Colonic mucosa (tissue), 4 donors: ENCODE measurements around the gene TRAPPC3. TPM values are rescaled to one million over a fixed set of nuclear protein-coding genes. Genes with fewer than 3 reads are reported as not detected.

Experiments used
- DNase-seq: peaks from one replicate; pipeline ENCODE4 v3.0.0-alpha.2; 2020
- H3K27ac ChIP-seq: fragments of 200-600 bp; one replicate; pipeline ENCODE4 v1.8.0; 2021
- H3K27me3 ChIP-seq: fragments of 200-600 bp; one replicate; pipeline ENCODE4 v1.8.0; 2021
- H3K36me3 ChIP-seq: fragments of 200-600 bp; one replicate; pipeline ENCODE4 v1.8.0; 2021
- H3K4me1 ChIP-seq: fragments of 200-600 bp; one replicate; pipeline ENCODE4 v1.8.0; 2021; ENCODE audit warnings: mild to moderate bottlenecking
- H3K4me3 ChIP-seq: fragments of 200-600 bp; one replicate; pipeline ENCODE4 v1.8.0; 2021
- H3K9ac ChIP-seq, 2 donors: one replicate each; pipeline ENCODE4 v1.7.0; 2013; ENCODE audit warnings: control low read depth in 2 of 2, low read depth in 2 of 2, low read length in 2 of 2
- H3K9me3 ChIP-seq: fragments of 200-600 bp; one replicate; pipeline ENCODE4 v1.8.0; 2021
- intact Hi-C: fragments of 100-400 bp; cut with DNase I; formaldehyde crosslinking; loops from one replicate; pipeline ENCODE4 v1.14.1; 2022
- total RNA-seq, 2 donors: library from RNA; stranded (reverse); fragmentation: NEBNext Ultra II Directional in 1 of 2; extraction: Animal tissue kit (Norgen Biotek cat#: 25700) in 1 of 2; gene quantifications; one replicate each; pipeline ENCODE4 v1.2.1, GENCODE V29; 2021
- TF ChIP-seq, protein P1 (sequence below): fragments of 200-600 bp; IDR thresholded peaks from one replicate; pipeline ENCODE4 v1.8.0; 2022; ENCODE audit warnings: antibody characterized with exemption, mild to moderate bottlenecking
- donor health status: healthy.
- donor health status: DM: no; HTN: no; CAD: no.
- donor health status: DM: no; HTN: no; CAD: no.

Gene TRAPPC3
- total RNA-seq, 2 donors from 2014 or later = 59.0 to 60.6 TPM

DNA sequence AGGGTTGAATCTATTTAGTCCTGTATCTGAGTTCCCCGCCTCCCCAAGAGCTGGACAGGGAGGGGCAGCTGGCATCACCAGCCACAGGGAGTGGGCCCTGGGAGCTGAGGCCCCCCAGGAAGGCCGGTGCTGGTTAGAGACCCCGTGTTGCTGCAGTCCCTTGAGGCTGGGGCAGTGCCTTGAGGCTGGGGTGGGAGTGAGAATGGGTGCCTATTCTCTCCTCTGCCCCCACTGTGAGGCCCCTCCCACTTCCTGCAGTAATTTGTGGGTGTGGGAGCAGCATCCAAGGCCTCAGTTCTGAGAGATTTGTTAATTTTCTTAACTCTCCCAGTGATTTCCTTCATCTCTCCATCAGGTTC lies 2.5 kb upstream of the TRAPPC3 start:
- Histone ChIP-seq H3K36me3 (no peaks in the 10 kb centered on the region), H3K9me3 (no peaks in the 10 kb centered on the region), H3K27ac (peak overlapping the region; percentile 94), H3K27me3 (no peaks in the 10 kb centered on the region), H3K4me3 (no peak overlapping the region), H3K9ac (peak overlapping the region in 1 of 2 donors; percentile 58), H3K4me1 (peaks cover 16% of the 10 kb centered on the region)
- intact Hi-C loops = loop anchor here (5.0 to 10.0 kb wide), 2 partner anchors 35 to 133 kb away; no protein-coding TSS in a partner anchor
- TF ChIP-seq, protein P1, sequence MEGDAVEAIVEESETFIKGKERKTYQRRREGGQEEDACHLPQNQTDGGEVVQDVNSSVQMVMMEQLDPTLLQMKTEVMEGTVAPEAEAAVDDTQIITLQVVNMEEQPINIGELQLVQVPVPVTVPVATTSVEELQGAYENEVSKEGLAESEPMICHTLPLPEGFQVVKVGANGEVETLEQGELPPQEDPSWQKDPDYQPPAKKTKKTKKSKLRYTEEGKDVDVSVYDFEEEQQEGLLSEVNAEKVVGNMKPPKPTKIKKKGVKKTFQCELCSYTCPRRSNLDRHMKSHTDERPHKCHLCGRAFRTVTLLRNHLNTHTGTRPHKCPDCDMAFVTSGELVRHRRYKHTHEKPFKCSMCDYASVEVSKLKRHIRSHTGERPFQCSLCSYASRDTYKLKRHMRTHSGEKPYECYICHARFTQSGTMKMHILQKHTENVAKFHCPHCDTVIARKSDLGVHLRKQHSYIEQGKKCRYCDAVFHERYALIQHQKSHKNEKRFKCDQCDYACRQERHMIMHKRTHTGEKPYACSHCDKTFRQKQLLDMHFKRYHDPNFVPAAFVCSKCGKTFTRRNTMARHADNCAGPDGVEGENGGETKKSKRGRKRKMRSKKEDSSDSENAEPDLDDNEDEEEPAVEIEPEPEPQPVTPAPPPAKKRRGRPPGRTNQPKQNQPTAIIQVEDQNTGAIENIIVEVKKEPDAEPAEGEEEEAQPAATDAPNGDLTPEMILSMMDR = no peak
- DNase-seq = peak; percentile 49

DNA sequence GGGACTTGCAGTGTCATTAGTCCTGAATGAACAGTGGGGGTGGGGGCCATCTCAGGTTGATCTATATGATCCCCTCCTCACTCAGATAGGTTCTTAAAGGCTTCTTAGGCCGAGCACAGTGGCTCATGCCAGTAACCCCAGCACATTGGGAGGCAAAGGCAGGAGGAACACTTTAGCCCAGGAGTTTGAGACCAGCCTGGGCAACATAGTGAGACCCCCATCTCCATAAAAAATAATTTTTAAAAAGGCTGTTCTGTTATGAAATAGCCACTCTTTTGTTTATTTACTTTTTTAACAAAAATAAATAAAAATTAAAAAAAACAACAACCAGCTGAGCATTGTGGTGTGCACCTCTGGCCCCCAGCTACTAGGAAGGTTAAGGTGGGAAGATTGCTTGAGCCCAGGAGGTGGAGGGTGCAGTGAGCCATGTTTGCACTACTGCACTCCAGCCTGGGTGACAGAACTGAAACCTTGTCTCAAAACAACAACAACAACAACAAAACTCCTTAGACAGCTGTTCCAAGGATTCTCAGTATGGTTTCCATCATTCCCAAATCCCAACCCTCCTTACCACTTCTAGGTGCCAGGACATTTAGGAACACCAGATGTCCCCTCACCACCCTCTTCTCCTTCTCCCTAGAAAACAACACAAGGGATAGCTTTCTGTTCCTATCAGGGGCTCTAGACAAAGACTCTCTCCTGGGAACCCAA lies 2.0 kb upstream of the TRAPPC3 start:
- Histone ChIP-seq H3K9ac (peak overlapping the region in 1 of 2 donors; percentile 95), H3K27me3 (no peaks in the 10 kb centered on the region), H3K9me3 (no peaks in the 10 kb centered on the region), H3K36me3 (no peaks in the 10 kb centered on the region), H3K4me3 (no peak overlapping the region), H3K27ac (peak overlapping the region; percentile 94), H3K4me1 (peaks cover 16% of the 10 kb centered on the region)
- TF ChIP-seq, protein P1 = no peak
- no peak for DNase-seq
- intact Hi-C loops = loop anchor here (5.0 to 10.0 kb wide), 2 partner anchors 36 to 134 kb away; no protein-coding TSS in a partner anchor

DNA sequence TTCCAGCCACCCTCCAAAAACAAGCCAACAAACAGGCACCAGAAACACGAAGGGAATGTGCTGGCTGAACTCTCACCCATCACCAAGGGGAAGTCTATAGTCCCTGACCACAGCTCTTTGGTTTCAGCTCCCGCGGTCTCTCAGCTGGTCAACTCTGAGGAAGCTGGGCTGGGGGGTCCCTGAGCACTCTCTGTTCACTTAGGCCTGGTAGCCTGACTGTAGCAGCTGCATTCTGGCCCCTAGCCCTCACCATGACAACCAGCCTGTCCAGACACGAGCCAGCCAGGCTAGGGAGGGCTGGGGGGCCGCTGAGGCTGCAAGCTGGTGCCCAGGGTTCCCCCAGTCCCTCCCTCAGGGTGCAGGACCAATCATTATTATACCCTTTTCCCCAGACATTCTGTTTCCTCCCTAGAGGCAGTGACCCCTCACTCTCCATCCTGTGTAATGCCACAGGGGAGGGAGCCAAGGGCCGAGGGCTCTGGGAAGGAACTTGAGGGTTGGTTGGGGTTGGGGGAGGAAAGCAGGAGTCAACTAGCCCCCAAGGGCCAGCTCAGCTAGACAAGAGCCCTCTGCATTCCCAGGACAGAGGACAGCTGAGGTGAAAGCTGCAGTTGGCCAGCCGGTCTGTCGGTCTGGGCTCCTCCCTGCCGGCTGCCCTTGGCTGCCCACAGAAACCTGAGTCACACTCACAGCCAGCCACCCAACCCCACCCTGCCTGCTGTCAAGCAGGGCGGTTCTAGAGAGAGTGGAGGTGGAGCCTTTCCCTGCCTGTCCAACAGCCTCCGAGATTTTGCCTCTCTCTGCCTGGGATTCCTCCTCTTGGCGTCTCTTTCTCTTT lies 1.2 kb upstream of the TRAPPC3 start:
- intact Hi-C loops = loop anchor here (5.0 to 10.0 kb wide), 2 partner anchors 37 to 134 kb away; no protein-coding TSS in a partner anchor
- H3K27me3 ChIP-seq = no peaks in the 10 kb centered on the region
- H3K9me3 ChIP-seq = no peaks in the 10 kb centered on the region
- peak overlapping the region; percentile 94 for H3K27ac ChIP-seq
- peaks cover 16% of the 10 kb centered on the region for H3K4me1 ChIP-seq
- peak; percentile 93 for DNase-seq
- H3K36me3 ChIP-seq = no peaks in the 10 kb centered on the region
- peak overlapping the region; percentile 1 for H3K4me3 ChIP-seq
- TF ChIP-seq, protein P1 = no peak
- H3K9ac ChIP-seq = peak overlapping the region; percentile 49 to 95

DNA sequence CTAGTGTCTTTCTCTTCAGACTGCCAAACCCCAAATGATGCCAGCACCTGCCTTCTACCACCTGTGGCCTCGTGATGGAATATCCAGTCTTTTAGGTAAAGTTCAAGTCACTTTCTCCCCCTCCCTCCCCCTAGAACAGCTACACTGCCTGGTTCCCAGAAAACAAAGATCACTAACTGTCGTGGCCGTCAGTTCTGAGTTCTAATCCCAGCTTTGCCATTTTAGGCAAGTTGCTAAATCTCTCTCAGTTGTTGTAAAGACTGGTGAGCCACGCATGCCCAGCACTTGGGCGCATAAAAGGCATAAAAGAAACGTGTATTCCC lies 648 bp upstream of the TRAPPC3 start:
- peak overlapping the region; percentile 49 to 95 for H3K9ac ChIP-seq
- H3K4me3 ChIP-seq = no peak overlapping the region
- intact Hi-C loops = loop anchor here (5.0 to 10.0 kb wide), 2 partner anchors 37 to 135 kb away; no protein-coding TSS in a partner anchor
- H3K27ac ChIP-seq = peak overlapping the region; percentile 94
- no peaks in the 10 kb centered on the region for H3K9me3 ChIP-seq
- TF ChIP-seq, protein P1 = no peak
- no peaks in the 10 kb centered on the region for H3K36me3 ChIP-seq
- DNase-seq = no peak
- no peaks in the 10 kb centered on the region for H3K27me3 ChIP-seq
- H3K4me1 ChIP-seq = peaks cover 16% of the 10 kb centered on the region

DNA sequence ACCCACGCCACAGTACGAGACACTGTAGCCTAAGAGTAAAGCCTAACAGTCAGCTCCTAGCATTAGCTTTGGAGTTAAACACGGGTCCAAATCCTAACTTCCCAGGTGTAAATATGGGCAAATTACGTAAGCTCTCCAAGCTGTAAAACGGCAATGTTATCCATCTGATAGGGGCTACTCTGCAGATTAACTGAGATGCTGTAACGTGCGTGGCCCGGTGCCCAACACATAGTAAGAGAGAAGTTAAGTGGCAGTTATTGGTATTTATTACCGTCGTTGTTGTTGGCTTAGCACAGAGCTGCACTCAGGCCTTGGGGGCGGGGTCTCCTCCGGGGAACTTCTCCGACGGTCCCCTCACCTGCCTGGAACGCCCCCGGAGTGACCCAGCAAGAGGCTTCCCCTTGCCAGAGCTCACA lies 457 bp downstream of the TRAPPC3 start:
- H3K9ac ChIP-seq = peak overlapping the region; percentile 94 to 95
- H3K36me3 ChIP-seq = no peaks in the 10 kb centered on the region
- peaks cover 16% of the 10 kb centered on the region for H3K4me1 ChIP-seq
- H3K27ac ChIP-seq = peak overlapping the region; percentile 94
- TF ChIP-seq, protein P1 = no peak
- no peak for DNase-seq
- intact Hi-C loops = no loop called here
- H3K27me3 ChIP-seq = no peaks in the 10 kb centered on the region
- peak overlapping the region; percentile 98 for H3K4me3 ChIP-seq
- no peaks in the 10 kb centered on the region for H3K9me3 ChIP-seq
